Adrenal gland (tissue), 5 donors: ENCODE measurements around the gene NAA16.

Source experiments
- POLR2A ChIP-seq, 2 donors: fragments of 450-650 bp; IDR thresholded peaks; one replicate each; pipeline ENCODE4 v1.6.1; 2017; ENCODE audit warnings: antibody characterized with exemption in 2 of 2, mild to moderate bottlenecking in 2 of 2, moderate library complexity in 1 of 2
- TF ChIP-seq, protein P1 (sequence below), 6 experiments: fragments of 450-650 bp in 4 of 6; fragments of 200-600 bp in 2 of 6; sonication (generic) in 1 of 6; IDR thresholded peaks; 1 replicate in 5 of 6; 2 replicates in 1 of 6; pipeline versions ENCODE4 v1.5.1 to v1.8.0; 2016 to 2021; ENCODE audit warnings: antibody characterized with exemption in 6 of 6, mild to moderate bottlenecking in 2 of 6, moderate library complexity in 1 of 6
- donor health status: DM: no; HTN: no; CAD: no.

DNA sequence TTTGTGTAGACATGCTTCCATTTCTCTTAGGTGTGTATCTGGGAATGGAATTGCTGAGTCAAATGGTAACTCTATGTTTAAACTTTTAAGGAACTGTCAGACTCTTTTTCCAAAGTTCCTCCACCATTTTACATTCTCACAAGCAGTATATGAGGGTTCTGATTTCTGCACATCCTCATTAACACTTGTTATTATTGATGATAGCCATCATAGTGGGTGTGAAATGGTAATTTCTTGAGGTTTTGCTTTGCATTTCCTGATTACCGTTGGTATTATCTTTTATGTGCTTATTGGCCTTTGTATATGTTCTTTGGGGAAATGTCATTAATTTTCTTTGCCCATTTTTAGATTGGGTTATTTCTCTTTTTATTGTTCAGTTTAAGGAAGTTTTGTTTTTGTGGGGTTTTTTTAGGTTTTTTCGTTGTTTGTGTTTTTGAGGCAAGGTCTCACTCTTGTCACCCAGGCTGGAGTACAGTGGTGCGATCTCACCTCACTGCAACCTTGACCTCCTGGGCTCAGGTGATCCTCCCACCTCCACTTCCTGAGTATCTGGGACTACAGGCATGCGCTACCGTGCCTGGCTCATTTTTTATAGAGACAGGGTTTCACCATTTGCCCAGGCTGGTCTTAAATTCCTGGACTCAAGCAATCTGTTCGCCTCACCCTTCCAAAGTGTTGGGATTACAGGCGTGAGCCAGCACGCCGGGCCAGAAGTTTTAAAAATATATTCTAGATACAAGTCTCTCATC, 34.3 kb downstream of the NAA16 start:
- no peak for TF ChIP-seq POLR2A (IDR thresholded peaks at IDR 0.05)
- TF ChIP-seq, protein P1, sequence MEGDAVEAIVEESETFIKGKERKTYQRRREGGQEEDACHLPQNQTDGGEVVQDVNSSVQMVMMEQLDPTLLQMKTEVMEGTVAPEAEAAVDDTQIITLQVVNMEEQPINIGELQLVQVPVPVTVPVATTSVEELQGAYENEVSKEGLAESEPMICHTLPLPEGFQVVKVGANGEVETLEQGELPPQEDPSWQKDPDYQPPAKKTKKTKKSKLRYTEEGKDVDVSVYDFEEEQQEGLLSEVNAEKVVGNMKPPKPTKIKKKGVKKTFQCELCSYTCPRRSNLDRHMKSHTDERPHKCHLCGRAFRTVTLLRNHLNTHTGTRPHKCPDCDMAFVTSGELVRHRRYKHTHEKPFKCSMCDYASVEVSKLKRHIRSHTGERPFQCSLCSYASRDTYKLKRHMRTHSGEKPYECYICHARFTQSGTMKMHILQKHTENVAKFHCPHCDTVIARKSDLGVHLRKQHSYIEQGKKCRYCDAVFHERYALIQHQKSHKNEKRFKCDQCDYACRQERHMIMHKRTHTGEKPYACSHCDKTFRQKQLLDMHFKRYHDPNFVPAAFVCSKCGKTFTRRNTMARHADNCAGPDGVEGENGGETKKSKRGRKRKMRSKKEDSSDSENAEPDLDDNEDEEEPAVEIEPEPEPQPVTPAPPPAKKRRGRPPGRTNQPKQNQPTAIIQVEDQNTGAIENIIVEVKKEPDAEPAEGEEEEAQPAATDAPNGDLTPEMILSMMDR (IDR thresholded peaks at IDR 0.05), result no peak
